ENCODE measurements around the gene UNCX.

UNCX gene

DNA sequence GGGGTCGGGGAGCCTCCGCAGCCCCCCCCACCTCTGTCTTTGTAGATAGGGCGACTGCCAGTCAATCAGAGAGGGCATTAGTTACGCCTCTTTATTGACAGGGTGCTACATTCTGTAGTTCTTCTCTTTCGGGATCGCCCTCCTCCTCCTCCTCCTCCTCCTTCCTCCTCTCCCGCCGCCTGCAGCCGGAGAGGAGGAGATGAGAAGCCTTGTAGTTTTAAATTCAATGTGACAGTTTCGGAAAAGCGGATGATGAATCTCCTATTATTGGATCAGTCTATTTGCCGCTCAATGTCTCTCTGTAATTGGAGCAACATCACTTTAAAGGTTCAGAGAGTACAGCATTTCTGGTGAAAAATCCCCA is 587 bp upstream of the UNCX start:
- no peak for DNase-seq (ENCODE audit: low read depth)

DNA sequence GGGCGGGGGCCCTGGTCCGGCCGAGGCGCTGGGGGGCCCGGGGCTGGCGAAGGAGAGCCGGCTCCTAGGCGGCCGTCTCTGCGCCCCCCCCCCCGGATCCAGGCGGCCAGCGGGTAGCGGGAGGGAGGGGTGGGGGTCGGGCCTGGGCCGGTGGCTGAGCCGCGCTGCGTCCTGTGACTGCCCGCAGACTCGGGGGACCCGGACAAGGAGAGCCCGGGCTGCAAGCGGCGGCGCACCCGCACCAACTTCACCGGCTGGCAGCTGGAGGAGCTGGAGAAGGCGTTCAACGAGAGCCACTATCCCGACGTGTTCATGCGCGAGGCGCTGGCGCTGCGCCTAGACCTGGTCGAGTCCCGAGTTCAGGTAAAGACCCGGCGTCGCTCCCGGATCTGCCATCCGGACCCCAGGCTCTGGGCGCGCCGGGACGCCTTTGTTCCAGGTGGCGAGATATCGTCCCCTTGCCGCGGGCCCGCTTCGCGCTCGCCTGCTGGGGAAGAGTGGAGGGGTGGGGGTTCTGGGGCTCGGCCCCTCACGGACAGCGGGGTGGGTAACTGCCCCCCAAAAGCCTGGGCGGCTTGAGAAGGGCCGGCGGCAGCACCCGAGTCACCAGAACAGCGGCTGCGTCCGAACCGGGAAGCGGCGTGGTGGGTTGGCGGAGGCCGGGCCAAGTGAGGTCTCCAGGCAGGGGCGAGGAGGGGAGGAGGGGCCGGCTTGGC is 819 bp downstream of the UNCX start:
- no peak for DNase-seq (ENCODE audit: low read depth)

GRCh38 chr7:1234049-1234880 is 1.6 kb downstream of the UNCX start:
- no peak for DNase-seq (ENCODE audit: low read depth)

DNA sequence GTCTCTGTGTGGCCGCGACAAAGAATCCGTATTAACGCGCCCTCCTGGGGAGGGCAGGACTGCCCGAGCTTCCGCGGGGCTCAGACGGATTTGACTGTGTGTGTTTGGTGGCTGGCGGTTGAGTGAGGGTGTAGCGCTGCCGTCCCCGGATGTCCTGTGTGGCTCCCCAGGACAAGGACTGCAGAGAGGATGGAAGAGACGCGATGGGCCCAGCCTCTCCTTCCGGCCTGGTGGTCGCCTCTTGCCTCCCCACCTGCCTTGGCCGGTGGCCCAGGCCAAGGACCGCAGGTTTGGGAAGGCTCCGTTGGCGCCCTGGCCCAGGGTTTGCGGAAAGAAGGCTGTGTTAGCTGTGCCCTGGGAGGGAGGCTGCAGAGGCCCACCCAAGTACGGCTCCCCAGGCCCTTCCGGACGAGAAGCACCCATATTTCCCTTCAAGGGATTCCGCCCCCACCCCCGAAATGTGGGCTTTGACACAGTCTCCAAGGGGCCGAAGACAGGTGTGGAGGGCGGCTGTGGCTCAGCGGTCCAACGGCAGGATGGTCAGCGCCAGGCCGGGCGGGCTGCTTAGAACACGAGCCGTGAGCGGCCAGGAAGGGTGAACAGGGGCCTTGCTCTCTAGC is 2.3 kb downstream of the UNCX start:
- no peak for DNase-seq (ENCODE audit: low read depth)

DNA sequence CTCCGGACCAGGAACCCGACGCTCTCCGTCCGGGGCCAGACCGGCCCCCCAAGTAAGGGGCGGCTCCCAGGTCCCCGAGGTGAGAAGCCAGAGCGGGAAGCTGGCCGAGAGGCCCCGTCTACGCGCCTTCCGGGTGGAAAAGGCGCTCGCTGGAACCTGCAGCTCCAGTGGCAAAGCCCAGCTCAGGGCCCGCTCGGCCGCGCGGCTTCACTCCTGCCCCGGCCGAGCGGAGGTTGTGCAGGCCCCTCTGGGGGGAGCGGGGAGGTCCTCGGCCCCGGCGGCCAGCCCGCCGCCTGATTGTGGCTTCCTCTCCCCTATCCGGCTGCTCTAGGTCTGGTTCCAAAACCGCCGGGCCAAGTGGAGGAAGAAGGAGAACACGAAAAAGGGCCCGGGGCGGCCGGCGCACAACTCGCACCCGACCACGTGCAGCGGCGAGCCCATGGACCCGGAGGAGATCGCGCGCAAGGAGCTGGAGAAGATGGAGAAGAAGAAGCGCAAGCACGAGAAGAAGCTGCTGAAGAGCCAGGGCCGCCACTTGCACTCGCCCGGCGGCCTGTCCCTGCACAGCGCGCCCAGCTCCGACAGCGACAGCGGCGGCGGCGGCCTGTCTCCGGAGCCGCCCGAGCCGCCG is 2.9 kb downstream of the UNCX start:
- no peak for DNase-seq (ENCODE audit: low read depth)

DNA sequence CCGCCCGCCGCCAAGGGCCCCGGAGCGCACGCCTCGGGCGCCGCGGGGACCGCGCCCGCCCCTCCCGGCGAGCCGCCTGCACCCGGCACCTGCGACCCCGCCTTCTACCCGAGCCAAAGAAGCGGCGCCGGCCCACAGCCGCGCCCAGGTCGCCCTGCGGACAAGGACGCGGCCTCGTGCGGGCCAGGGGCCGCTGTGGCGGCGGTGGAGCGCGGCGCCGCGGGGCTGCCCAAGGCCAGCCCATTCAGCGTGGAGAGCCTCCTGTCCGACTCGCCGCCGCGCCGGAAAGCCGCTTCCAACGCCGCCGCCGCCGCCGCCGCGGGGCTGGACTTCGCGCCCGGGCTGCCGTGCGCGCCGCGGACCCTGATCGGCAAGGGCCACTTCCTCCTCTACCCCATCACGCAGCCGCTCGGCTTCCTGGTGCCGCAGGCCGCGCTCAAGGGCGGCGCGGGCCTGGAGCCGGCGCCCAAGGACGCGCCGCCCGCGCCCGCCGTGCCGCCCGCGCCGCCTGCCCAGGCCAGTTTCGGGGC is 3.5 kb downstream of the UNCX start:
- no peak for DNase-seq (ENCODE audit: low read depth)

DNA sequence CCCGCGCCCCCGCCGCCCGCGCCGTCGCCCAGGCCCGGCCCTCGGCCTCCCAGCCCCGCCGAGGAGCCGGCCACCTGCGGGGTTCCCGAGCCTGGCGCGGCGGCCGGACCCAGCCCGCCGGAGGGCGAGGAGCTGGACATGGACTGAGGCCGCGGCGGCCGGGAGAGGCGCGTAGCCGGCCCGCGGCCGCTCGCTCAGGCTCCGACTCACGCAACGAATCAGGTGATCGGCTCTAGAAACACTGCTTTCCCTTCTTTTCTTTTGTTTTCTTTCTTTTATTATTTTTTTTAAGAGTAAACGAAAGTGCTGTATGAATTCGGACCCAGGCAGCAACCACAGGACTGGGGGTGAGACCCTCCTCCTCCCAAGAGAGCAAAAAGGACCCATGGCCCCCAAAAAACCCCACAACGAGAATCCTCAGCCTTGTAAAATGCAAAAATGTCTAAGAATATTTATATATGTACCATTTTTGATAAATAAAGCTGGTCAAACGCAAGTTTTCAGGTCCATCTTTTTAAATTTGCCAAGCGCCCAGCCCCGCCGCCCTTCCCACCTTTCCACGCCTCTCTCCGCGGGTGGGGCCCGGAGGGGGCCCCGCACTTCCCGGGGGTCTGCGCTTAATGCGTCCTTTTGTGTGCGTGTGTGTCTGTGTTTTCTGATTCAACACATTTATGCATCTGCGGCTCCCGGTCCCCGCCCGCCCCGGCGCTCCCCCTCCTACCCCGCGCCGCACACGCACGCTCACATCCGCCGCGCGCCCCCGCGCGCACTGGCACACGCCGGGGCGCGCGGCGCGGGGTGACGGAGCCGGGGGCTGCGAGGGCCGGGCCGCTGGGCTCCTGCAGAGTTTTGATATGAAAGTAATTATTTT is 4.4 kb downstream of the UNCX start:
- no peak for DNase-seq (ENCODE audit: low read depth)

- DNase-seq (ENCODE audit: low read depth): no peak
Observed at GRCh38 chr7:1237704-1238255, 5.1 kb downstream of the UNCX start.

DNA sequence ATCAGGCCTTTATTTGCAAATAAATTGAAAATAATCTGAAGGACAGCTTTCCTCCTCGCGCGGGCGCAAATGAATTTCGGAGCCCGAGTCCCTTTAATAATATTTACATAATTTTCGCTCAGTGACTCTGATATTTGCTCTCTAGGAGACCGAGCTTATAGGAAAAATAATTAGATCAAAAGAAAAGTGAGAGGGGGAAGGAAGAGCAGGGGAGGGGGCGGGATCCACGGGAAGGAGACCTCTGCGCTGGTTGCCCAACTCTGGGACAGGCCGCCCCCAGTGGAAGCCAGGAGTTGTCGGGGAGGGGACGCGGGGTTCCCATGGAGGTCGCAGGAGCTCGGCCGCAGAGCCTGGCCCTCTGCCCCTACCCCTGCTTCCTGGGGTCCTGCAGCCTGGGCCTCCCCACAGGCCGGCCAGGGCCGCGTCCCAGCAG is 5.8 kb downstream of the UNCX start:
- no peak for DNase-seq (ENCODE audit: low read depth)

- no peak for DNase-seq (ENCODE audit: low read depth)
Observed at GRCh38 chr7:1238931-1239802, 6.5 kb downstream of the UNCX start.

- DNase-seq (ENCODE audit: low read depth): no peak
Observed at GRCh38 chr7:1239803-1240516, 7.3 kb downstream of the UNCX start.

DNA sequence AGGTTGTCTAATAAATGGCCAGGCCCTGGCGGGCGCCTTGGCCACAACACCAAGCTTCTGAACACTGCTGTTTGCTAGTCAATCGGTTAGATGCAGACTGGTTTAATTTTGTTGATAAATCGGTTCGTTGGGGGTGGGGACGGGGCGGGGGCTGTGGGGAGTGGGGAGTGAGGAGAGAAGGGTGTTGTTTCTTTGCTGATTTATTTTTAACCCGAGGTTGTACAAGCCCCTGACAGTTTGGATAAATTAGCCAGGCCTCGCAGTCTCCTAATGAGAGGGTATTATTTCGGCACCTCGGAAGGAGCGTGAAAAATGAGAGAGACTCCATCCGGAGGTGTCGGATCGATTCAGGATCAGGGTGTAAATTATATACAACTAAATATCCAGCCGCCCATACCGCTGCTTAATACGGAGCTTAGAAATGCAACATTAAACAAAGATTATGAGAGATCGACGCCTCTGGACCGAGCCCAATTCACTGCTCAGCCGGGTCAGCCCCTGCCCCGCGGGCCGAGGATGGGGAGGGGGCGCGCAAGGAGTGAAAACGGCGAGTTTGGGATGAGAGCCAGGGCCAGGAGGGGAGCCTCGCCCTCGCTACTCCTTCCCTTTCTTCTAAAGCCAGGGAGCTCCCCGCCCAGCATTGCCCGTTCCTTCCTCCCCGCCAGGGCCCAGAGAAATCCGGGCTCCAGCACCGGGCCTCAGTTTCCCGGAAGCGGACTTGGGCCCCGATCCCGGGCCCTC is 8.0 kb downstream of the UNCX start:
- no peak for DNase-seq (ENCODE audit: low read depth)

- no peak for DNase-seq (ENCODE audit: low read depth)
Observed at GRCh38 chr7:1241258-1241602, 8.6 kb downstream of the UNCX start.

GRCh38 chr7:1241603-1242255 is 9.1 kb downstream of the UNCX start:
- no peak for DNase-seq (ENCODE audit: low read depth)

GRCh38 chr7:1242256-1242605 is 9.6 kb downstream of the UNCX start:
- DNase-seq (ENCODE audit: low read depth): no peak

DNA sequence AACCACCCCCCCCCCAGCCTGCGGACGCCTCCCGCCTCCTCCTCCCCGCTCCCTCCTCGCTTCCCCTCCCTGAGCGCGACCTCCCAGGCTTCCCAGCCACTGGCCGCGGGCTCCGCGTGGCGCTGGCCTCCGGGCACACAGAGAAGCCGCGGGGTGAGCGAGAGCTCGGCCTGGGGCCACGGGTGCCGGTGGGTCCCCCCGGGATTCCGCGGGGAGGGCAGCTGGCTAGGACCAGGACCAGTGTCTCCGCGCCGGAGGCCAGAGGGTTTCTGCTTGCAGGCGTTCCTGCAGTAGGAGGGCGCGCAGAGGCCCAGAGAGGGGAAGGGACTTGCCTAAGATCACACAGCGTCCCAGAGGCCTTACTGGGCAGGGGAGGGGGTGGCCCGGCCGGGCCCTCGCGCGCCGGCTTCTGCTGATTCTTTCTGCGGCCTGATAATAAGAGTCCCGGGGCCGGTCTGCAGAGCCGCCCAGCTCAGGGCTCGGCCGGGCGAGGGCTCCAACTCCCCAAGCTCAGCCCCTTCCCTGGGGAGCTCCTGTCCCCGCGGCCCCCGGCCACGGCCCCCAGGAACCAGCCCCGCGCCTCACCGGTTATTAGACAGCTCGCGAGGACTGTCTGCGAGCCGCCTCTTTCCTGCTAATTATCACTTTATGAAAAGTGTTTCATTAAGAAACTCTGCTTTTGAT is 10.1 kb downstream of the UNCX start:
- no peak for DNase-seq (ENCODE audit: low read depth)

DNA sequence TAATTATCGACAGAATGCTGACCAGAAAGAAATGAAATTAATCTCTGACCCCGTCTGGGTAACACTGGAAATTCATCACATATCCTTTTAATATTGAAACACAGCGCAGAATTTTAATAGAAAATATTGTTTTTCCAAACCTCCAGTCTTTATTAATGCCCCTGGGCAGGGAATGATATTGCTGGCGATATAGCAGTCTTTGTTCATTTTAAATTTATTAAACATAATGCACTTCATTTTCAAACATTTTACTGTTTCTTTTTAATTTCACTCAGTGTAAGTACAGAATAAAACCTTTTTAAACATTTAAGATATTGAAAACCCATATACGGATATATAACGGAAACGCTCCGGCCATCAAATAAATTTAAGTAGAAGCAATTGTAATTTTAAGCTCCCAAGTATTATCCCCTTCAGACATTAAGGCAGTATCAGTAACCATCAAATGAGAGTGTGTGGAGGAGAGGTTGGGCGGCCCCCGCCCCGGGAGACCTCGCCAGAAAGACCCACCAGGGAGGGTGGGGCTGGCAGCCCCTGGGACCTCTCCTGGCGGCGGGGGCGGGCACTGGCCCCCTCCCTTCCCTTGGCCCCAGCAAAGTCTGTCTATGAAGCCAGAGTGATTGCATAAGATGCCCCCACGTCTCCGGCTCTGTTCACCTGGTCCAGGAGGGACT is 10.8 kb downstream of the UNCX start:
- no peak for DNase-seq (ENCODE audit: low read depth)

Measured in activated T-cell treated with anti-CD3 and anti-CD28 coated beads for 48 hours (primary cell).